ENCODE results near the gene PALM. TPM values are rescaled to one million over a fixed set of nuclear protein-coding genes. Genes with fewer than 3 reads are reported as not detected.

Gene PALM
- total RNA-seq, 2 donors from 2014 or later = 3.9 to 13.5 TPM

GRCh38 chr19:780935-781334, 72.2 kb downstream of the PALM start:
- TF ChIP-seq CTCF (IDR thresholded peaks at IDR 0.05) = no peak
- no peak for DNase-seq
- Histone ChIP-seq H3K27ac (no peak overlapping the region), H3K36me3 (no peaks in the 10 kb centered on the region), H3K9ac (ENCODE audit: low read depth in 2 of 2, low read length in 2 of 2) (no peak overlapping the region), H3K4me3 (no peak overlapping the region), H3K9me3 (no peaks in the 10 kb centered on the region), H3K27me3 (no peaks in the 10 kb centered on the region), H3K4me1 (no peaks in the 10 kb centered on the region)
- intact Hi-C loops (cut with DNase I) = no loop called here

- no peak for TF ChIP-seq CTCF (IDR thresholded peaks at IDR 0.05)
- intact Hi-C loops (cut with DNase I) = no loop called here
- H3K36me3 ChIP-seq = no peaks in the 10 kb centered on the region
- no peak overlapping the region for H3K9ac ChIP-seq (ENCODE audit: low read depth in 2 of 2, low read length in 2 of 2)
- H3K9me3 ChIP-seq = no peaks in the 10 kb centered on the region
- H3K27me3 ChIP-seq = no peaks in the 10 kb centered on the region
- H3K27ac ChIP-seq = no peak overlapping the region
- no peak overlapping the region for H3K4me3 ChIP-seq
- no peaks in the 10 kb centered on the region for H3K4me1 ChIP-seq
- no peak for DNase-seq
These were observed 73.1 kb downstream of the PALM start for GRCh38 chr19:781800-782184.

GRCh38 chr19:782185-782877, 73.6 kb downstream of the PALM start:
- no peak for DNase-seq
- no peaks in the 10 kb centered on the region for H3K9me3 ChIP-seq
- H3K4me3 ChIP-seq = no peak overlapping the region
- H3K27me3 ChIP-seq = no peaks in the 10 kb centered on the region
- intact Hi-C loops (cut with DNase I) = no loop called here
- H3K36me3 ChIP-seq = no peaks in the 10 kb centered on the region
- H3K27ac ChIP-seq = peak overlapping the region; percentile 39
- no peaks in the 10 kb centered on the region for H3K4me1 ChIP-seq
- no peak for TF ChIP-seq CTCF (IDR thresholded peaks at IDR 0.05)
- peak overlapping the region in 1 of 2 donors; percentile 19 for H3K9ac ChIP-seq (ENCODE audit: low read depth in 2 of 2, low read length in 2 of 2)

- no peaks in the 10 kb centered on the region for H3K27me3 ChIP-seq
- intact Hi-C loops (cut with DNase I) = no loop called here
- H3K9me3 ChIP-seq = no peaks in the 10 kb centered on the region
- peak overlapping the region in 1 of 2 donors; percentile 19 for H3K9ac ChIP-seq (ENCODE audit: low read depth in 2 of 2, low read length in 2 of 2)
- no peak overlapping the region for H3K4me3 ChIP-seq
- no peak for TF ChIP-seq CTCF (IDR thresholded peaks at IDR 0.05)
- H3K27ac ChIP-seq = peak overlapping the region; percentile 39
- no peaks in the 10 kb centered on the region for H3K36me3 ChIP-seq
- no peak for DNase-seq
- H3K4me1 ChIP-seq = no peaks in the 10 kb centered on the region
These were observed 74.3 kb downstream of the PALM start for GRCh38 chr19:782878-783668.

- no peaks in the 10 kb centered on the region for H3K9me3 ChIP-seq
- no peak overlapping the region for H3K9ac ChIP-seq (ENCODE audit: low read depth in 2 of 2, low read length in 2 of 2)
- no peak for TF ChIP-seq CTCF (IDR thresholded peaks at IDR 0.05)
- intact Hi-C loops (cut with DNase I) = no loop called here
- H3K4me3 ChIP-seq = no peak overlapping the region
- no peaks in the 10 kb centered on the region for H3K4me1 ChIP-seq
- no peak overlapping the region for H3K27ac ChIP-seq
- DNase-seq = no peak
- H3K27me3 ChIP-seq = no peaks in the 10 kb centered on the region
- H3K36me3 ChIP-seq = no peaks in the 10 kb centered on the region
These were observed 75.8 kb downstream of the PALM start for GRCh38 chr19:784541-784940.

Data from colonic mucosa (tissue), 4 donors.